HG02642 (cell line): Measurements from ENCODE around the gene AFMID.
"Not testable (repeated sequence)": the region's sequence is repeated elsewhere in the genome, so short reads cannot be mapped to it uniquely, and the experiment has no call there.

Experiments used
- ATAC-seq: cut with Tn5 transposase; IDR thresholded peaks from one replicate; pipeline ENCODE4 v1.9.1; 2021; ENCODE audit warnings: mild to moderate bottlenecking; ENCODE audit not compliant: unreplicated experiment, poor library complexity

Gene AFMID

GRCh38 chr17:78234261-78234865 is 47.2 kb downstream of the AFMID start:
- ATAC-seq, result no peak

GRCh38 chr17:78235022-78235421 is 47.9 kb downstream of the AFMID start:
- ATAC-seq, result not testable (repeated sequence)

- no peak for ATAC-seq
These were observed 48.7 kb downstream of the AFMID start for GRCh38 chr17:78235885-78236284.

GRCh38 chr17:78236362-78237127 is 49.4 kb downstream of the AFMID start:
- no peak for ATAC-seq

- no peak for ATAC-seq
These were observed 50.3 kb downstream of the AFMID start for GRCh38 chr17:78237401-78238012.

GRCh38 chr17:78238823-78239488 is 51.8 kb downstream of the AFMID start:
- no peak for ATAC-seq

- ATAC-seq, result no peak
These were observed 52.3 kb downstream of the AFMID start for GRCh38 chr17:78239489-78239931.

GRCh38 chr17:78240012-78240655 is 53.0 kb downstream of the AFMID start:
- no peak for ATAC-seq

GRCh38 chr17:78240839-78241238 is 53.7 kb downstream of the AFMID start:
- ATAC-seq, result no peak

- ATAC-seq, result no peak
These were observed 54.3 kb downstream of the AFMID start for GRCh38 chr17:78241277-78242023.

- no peak for ATAC-seq
These were observed 55.0 kb downstream of the AFMID start for GRCh38 chr17:78242024-78242742.

- no peak for ATAC-seq
These were observed 60.1 kb downstream of the AFMID start for GRCh38 chr17:78247304-78247703.

- no peak for ATAC-seq
These were observed 61.1 kb downstream of the AFMID start for GRCh38 chr17:78248051-78248914.

- no peak for ATAC-seq
These were observed 62.1 kb downstream of the AFMID start for GRCh38 chr17:78249074-78249817.

GRCh38 chr17:78249818-78250806 is 63.0 kb downstream of the AFMID start:
- no peak for ATAC-seq
